GM10847 (cell line): ENCODE results near the gene THAP7.

ENCODE experiments used
- POLR2A ChIP-seq: IDR thresholded peaks from 2 replicates; pipeline ENCODE4 v1.6.1; 2011; ENCODE audit not compliant: insufficient read length; ENCODE audit errors: extremely low read depth

The THAP7 gene

GRCh38 chr22:20957683-20958431 lies 44.1 kb downstream of the THAP7 start:
- TF ChIP-seq POLR2A: no peak

- TF ChIP-seq POLR2A: no peak
Measured at GRCh38 chr22:20957102-20957682, 44.7 kb downstream of the THAP7 start.

- TF ChIP-seq POLR2A: no peak
Measured at GRCh38 chr22:20956258-20957101, 45.4 kb downstream of the THAP7 start.

- TF ChIP-seq POLR2A: no peak
Measured at GRCh38 chr22:20955548-20955947, 46.4 kb downstream of the THAP7 start.

GRCh38 chr22:20953668-20954500 lies 48.0 kb downstream of the THAP7 start:
- TF ChIP-seq POLR2A: no peak

GRCh38 chr22:20953342-20953608 lies 48.6 kb downstream of the THAP7 start:
- no peak for TF ChIP-seq POLR2A

GRCh38 chr22:20952544-20953341 lies 49.2 kb downstream of the THAP7 start:
- no peak for TF ChIP-seq POLR2A

- TF ChIP-seq POLR2A: no peak
Measured at GRCh38 chr22:20951932-20952380, 50.0 kb downstream of the THAP7 start.

GRCh38 chr22:20951151-20951931 lies 50.6 kb downstream of the THAP7 start:
- no peak for TF ChIP-seq POLR2A

- TF ChIP-seq POLR2A: no peak
Measured at GRCh38 chr22:20949698-20950183, 52.2 kb downstream of the THAP7 start.
